Mesenchymal stem cell (in vitro differentiated cells and primary cell): ENCODE data around the gene NOL4L.

Source experiments
- DNase-seq: peaks from one replicate; pipeline ENCODE4 v3.0.0-alpha.2; 2013
- H2AFZ ChIP-seq: one replicate; pipeline ENCODE4 v1.6.1; 2013; ENCODE audit warnings: low read depth, mild to moderate bottlenecking, control low read depth, inconsistent platforms, low read length, moderate library complexity
- H2AK5ac ChIP-seq: 2 replicates; pipeline ENCODE4 v1.6.1; 2013; ENCODE audit warnings: low read length, moderate library complexity, mild to moderate bottlenecking, inconsistent platforms; ENCODE audit not compliant: severe bottlenecking
- H2BK120ac ChIP-seq: one replicate; pipeline ENCODE4 v1.6.1; 2013; ENCODE audit warnings: low read depth, mild to moderate bottlenecking, inconsistent platforms, low read length, moderate library complexity
- H2BK12ac ChIP-seq, 2 experiments: one replicate each; pipeline ENCODE4 v1.6.1; 2013; ENCODE audit warnings: inconsistent platforms in 2 of 2, low read length in 2 of 2, mild to moderate bottlenecking in 2 of 2, moderate library complexity in 2 of 2, control low read depth in 1 of 2
- H2BK15ac ChIP-seq: one replicate; pipeline ENCODE4 v1.6.1; 2013; ENCODE audit warnings: mild to moderate bottlenecking, low read depth, inconsistent platforms; ENCODE audit not compliant: poor library complexity, severe bottlenecking
- H2BK5ac ChIP-seq: 2 replicates; pipeline ENCODE4 v1.6.1; 2013; ENCODE audit warnings: low read depth, mild to moderate bottlenecking, low read length, control low read depth, inconsistent platforms; ENCODE audit not compliant: poor library complexity, severe bottlenecking
- H3K14ac ChIP-seq, 2 experiments: one replicate each; pipeline ENCODE4 v1.6.1; 2013; ENCODE audit warnings: inconsistent platforms in 2 of 2, low read length in 2 of 2, control low read depth in 1 of 2, mild to moderate bottlenecking in 1 of 2, moderate library complexity in 1 of 2
- H3K18ac ChIP-seq, 2 experiments: one replicate each; pipeline ENCODE4 v1.6.1; 2013; ENCODE audit warnings: inconsistent platforms in 2 of 2, low read length in 2 of 2, control low read depth in 1 of 2, low read depth in 1 of 2, mild to moderate bottlenecking in 1 of 2
- H3K23ac ChIP-seq, 2 experiments: one replicate each; pipeline ENCODE4 v1.6.1; 2013; ENCODE audit warnings: inconsistent platforms in 2 of 2, low read length in 2 of 2, mild to moderate bottlenecking in 2 of 2, moderate library complexity in 2 of 2, control low read depth in 1 of 2
- H3K27ac ChIP-seq: 2 replicates; pipeline ENCODE4 v1.5.1; 2013; ENCODE audit warnings: mild to moderate bottlenecking, moderate library complexity, low read length, control low read depth, inconsistent platforms; ENCODE audit not compliant: poor library complexity, severe bottlenecking
- H3K27me3 ChIP-seq, 2 experiments: 2 replicates each; pipeline versions ENCODE4 v1.6.1 to v1.7.0; 2013; ENCODE audit warnings: low read length in 2 of 2, mild to moderate bottlenecking in 2 of 2, moderate library complexity in 2 of 2, control low read depth in 1 of 2, inconsistent platforms in 1 of 2; ENCODE audit not compliant: control insufficient read depth in 1 of 2, insufficient read depth in 1 of 2
- H3K36me3 ChIP-seq, 2 experiments: 2 replicates each; pipeline versions ENCODE4 v1.6.1 to v1.7.0; 2013; ENCODE audit warnings: low read length in 2 of 2, control low read depth in 1 of 2, inconsistent platforms in 1 of 2, low read depth in 1 of 2, mild to moderate bottlenecking in 1 of 2; ENCODE audit not compliant: insufficient read depth in 2 of 2, control insufficient read depth in 1 of 2
- H3K4ac ChIP-seq, 2 experiments: one replicate each; pipeline ENCODE4 v1.6.1; 2013; ENCODE audit warnings: inconsistent platforms in 2 of 2, low read length in 2 of 2, mild to moderate bottlenecking in 2 of 2, moderate library complexity in 2 of 2, control low read depth in 1 of 2, low read depth in 1 of 2
- H3K4me1 ChIP-seq: 2 replicates; pipeline ENCODE4 v1.6.1; 2013; ENCODE audit warnings: low read depth, low read length, control low read depth; ENCODE audit not compliant: control insufficient read depth, insufficient read depth
- H3K4me2 ChIP-seq: 2 replicates; pipeline ENCODE4 v1.6.1; 2013; ENCODE audit warnings: low read length, mild to moderate bottlenecking, inconsistent platforms; ENCODE audit not compliant: poor library complexity, severe bottlenecking
- H3K4me3 ChIP-seq, 2 experiments: 2 replicates each; pipeline versions ENCODE4 v1.5.1 to v1.7.0; 2013; ENCODE audit warnings: low read length in 2 of 2, mild to moderate bottlenecking in 2 of 2, control low read depth in 1 of 2, low read depth in 1 of 2; ENCODE audit not compliant: insufficient read depth in 1 of 2
- H3K79me1 ChIP-seq: replicated peaks from 2 replicates; pipeline ENCODE4 v1.6.1; 2013; ENCODE audit warnings: mild to moderate bottlenecking, control low read depth, low read length, inconsistent platforms; ENCODE audit not compliant: poor library complexity, severe bottlenecking
- H3K9ac ChIP-seq: 2 replicates; pipeline ENCODE4 v1.7.0; 2013; ENCODE audit warnings: mild to moderate bottlenecking, low read length, moderate library complexity
- H3K9me3 ChIP-seq: 2 replicates; pipeline ENCODE4 v1.7.0; 2013; ENCODE audit warnings: mild to moderate bottlenecking, low read length; ENCODE audit not compliant: control insufficient read depth
- H4K8ac ChIP-seq: one replicate; pipeline ENCODE4 v1.6.1; 2013; ENCODE audit warnings: inconsistent platforms, mild to moderate bottlenecking, low read length, moderate library complexity
- H4K91ac ChIP-seq: one replicate; pipeline ENCODE4 v1.6.1; 2013; ENCODE audit warnings: mild to moderate bottlenecking, low read length, inconsistent platforms
- WGBS: methylation state at CpG from one replicate; pipeline ENCODE4 v1.1.7; 2013; ENCODE audit warnings: mixed read lengths; 5-methylcytosine and 5-hydroxymethylcytosine counted together

Gene NOL4L

DNA sequence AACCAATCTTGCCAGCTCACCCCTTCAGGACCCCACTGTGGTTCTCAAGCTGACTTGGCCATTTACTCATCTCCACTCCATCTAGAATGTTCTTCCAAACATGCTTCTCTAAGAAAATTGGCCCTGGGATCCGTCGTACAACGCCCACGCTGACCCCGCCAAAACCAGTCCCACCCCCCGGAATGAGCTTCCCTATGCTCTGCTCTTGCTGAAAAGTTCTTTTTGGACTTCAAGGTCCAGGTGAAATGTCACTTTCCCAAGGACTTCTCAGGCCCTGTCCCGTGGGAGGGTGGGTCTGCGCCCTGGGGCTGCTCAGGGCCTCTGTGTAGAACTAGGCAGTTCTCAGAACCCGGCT lies 9.9 kb downstream of the NOL4L start:
- H2BK5ac ChIP-seq = no peak overlapping the region
- no peak for DNase-seq
- H2BK15ac ChIP-seq = peak overlapping the region; percentile 80
- peak overlapping the region; percentile 99 for H4K91ac ChIP-seq
- H3K36me3 ChIP-seq = no peaks in the 10 kb centered on the region
- H3K14ac ChIP-seq = no peak overlapping the region
- no peak overlapping the region for H2AFZ ChIP-seq
- H3K79me1 ChIP-seq = no peaks in the 10 kb centered on the region
- no peaks in the 10 kb centered on the region for H3K27me3 ChIP-seq
- H3K4me2 ChIP-seq = no peak overlapping the region
- 80% methylated on average over 9 of the region's 9 CpGs for WGBS
- peak overlapping the region; percentile 91 to 99 for H2BK12ac ChIP-seq
- no peak overlapping the region for H3K23ac ChIP-seq
- peak overlapping the region; percentile 40 for H3K9ac ChIP-seq
- H3K4me3 ChIP-seq = no peak overlapping the region
- H3K18ac ChIP-seq = peak overlapping the region; percentile 97 to 98
- H3K4ac ChIP-seq = peak overlapping the region; percentile 95 to 98
- peak overlapping the region; percentile 96 for H2BK120ac ChIP-seq
- no peaks in the 10 kb centered on the region for H3K9me3 ChIP-seq
- H2AK5ac ChIP-seq = peak overlapping the region; percentile 80
- H3K27ac ChIP-seq = no peak overlapping the region
- peaks cover 32% of the 10 kb centered on the region for H3K4me1 ChIP-seq
- peak overlapping the region; percentile 97 for H4K8ac ChIP-seq

GRCh38 chr20:32574296-32575226 lies 10.6 kb downstream of the NOL4L start:
- Histone ChIP-seq H3K23ac (no peak overlapping the region), H3K27me3 (peaks cover 0 to 5% of the 10 kb centered on the region in 2 experiments), H2AK5ac (peak overlapping the region; percentile 80), H2BK15ac (peak overlapping the region; percentile 82), H3K36me3 (no peaks in the 10 kb centered on the region), H4K8ac (peak overlapping the region; percentile 98), H2BK12ac (peak overlapping the region; percentile 91 to 99), H3K79me1 (no peaks in the 10 kb centered on the region), H3K4ac (peak overlapping the region; percentile 95 to 98), H4K91ac (peak overlapping the region; percentile 99), H3K4me2 (peak overlapping the region; percentile 18), H2AFZ (peak overlapping the region; percentile 3), H3K9ac (peak overlapping the region; percentile 51), H3K4me1 (peaks cover 35% of the 10 kb centered on the region), H3K4me3 (no peak overlapping the region), H3K9me3 (no peaks in the 10 kb centered on the region), H2BK120ac (peak overlapping the region; percentile 96), H3K27ac (peak overlapping the region; percentile 66), H2BK5ac (peak overlapping the region; percentile 9), H3K18ac (peak overlapping the region; percentile 97 to 98), H3K14ac (peak overlapping the region in 1 of 2 experiments; percentile 94)
- peak; percentile 92 for DNase-seq
- WGBS = 30% methylated on average over 34 of the region's 34 CpGs

DNA sequence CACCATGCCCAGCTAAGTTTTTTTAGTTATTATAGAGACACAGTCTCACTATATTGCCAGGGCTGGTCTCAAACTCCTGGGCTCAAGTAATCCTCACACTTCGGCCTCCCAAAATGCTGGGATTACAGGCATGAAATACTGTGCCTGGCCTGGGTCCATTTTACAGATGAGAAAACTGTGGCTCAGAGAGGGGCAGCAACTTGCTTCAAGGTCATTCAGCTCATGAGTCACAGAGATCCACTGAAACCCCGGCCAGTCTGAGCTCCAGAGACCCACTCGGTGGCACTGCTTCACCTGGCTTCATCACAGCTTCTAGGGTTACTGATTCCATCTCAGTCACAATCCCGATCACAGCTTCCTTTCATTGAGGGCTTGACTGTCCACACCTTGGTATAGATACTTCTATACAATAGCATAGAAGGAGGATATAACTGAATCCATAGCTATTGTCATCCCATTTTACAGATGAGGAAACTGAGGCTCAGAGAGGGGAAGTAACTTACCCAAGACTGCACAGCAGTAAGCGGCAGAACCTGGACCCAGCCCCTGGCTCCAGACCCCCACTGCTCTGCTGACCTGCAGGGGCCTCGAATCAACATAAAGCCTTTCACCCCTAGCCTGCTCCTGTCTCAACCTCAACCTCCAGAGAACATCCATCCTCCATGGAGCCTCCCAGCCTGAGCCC lies 11.8 kb downstream of the NOL4L start:
- H3K23ac ChIP-seq = no peak overlapping the region
- no peak overlapping the region for H3K4me2 ChIP-seq
- peak overlapping the region; percentile 76 to 84 for H2BK12ac ChIP-seq
- peak overlapping the region in 1 of 2 experiments; percentile 5 for H3K14ac ChIP-seq
- H2BK120ac ChIP-seq = peak overlapping the region; percentile 83
- H3K79me1 ChIP-seq = no peaks in the 10 kb centered on the region
- peak overlapping the region; percentile 11 for H2AK5ac ChIP-seq
- WGBS = 94% methylated on average over 5 of the region's 6 CpGs
- DNase-seq = no peak
- H2AFZ ChIP-seq = no peak overlapping the region
- H3K27me3 ChIP-seq = peaks cover 0 to 11% of the 10 kb centered on the region in 2 experiments
- peak overlapping the region; percentile 65 for H2BK15ac ChIP-seq
- H4K91ac ChIP-seq = peak overlapping the region; percentile 85
- H3K36me3 ChIP-seq = no peaks in the 10 kb centered on the region
- no peak overlapping the region for H3K27ac ChIP-seq
- no peak overlapping the region for H3K4me3 ChIP-seq
- peak overlapping the region; percentile 62 for H3K4ac ChIP-seq
- H3K18ac ChIP-seq = peak overlapping the region; percentile 41 to 65
- H3K9me3 ChIP-seq = no peaks in the 10 kb centered on the region
- no peak overlapping the region for H4K8ac ChIP-seq
- H3K9ac ChIP-seq = peak overlapping the region; percentile 51
- H3K4me1 ChIP-seq = peaks cover 38% of the 10 kb centered on the region
- H2BK5ac ChIP-seq = no peak overlapping the region
